ENCODE measurements around the gene PLCG2. TPM values are rescaled to one million over a fixed set of nuclear protein-coding genes. Genes with fewer than 3 reads are reported as not detected.

PLCG2 gene
- polyA plus RNA-seq, 1 experiment, result 0.22 TPM

DNA sequence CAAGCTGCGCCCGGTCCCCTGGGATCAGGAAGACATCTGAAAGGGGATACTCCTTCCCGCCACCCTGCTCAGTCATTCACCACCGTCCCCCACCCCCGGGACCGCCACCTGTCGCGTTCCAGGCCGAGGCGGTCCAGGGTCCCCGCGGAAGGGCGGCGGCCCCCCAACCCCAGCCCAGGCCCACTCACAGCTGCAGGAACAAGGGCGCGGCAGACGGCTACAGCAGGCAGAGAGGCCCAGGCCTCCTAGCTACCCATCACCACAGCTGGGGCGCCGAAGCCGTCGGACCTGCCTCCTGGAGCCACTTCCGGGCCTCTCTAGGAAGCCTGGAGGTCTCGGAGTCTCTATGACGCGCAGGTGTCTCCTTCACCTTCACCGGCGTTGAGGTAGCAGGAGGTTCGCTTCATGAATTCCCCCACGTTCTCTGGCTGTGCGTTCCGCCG, 232.1 kb downstream of the PLCG2 start, which contains the start of gene SDR42E1:
TSS of gene SDR42E1 (minus strand) at position 272 of the 443 bp plus-strand sequence. CDS start 10,612 bp downstream, outside the sequence.
- DNase-seq (ENCODE audit: low read depth), result no peak
- ChIA-PET CTCF (interaction anchor here (1.8 kb wide), 1 partner anchor 14 kb away, joined by 5 read pairs; no protein-coding TSS in a partner anchor), POLR2A (no interaction called here)
- TF ChIP-seq CTCF (IDR thresholded peaks at IDR 0.05; ENCODE audit: insufficient read depth, low read depth, low read length), result no peak
- H3K36me3 ChIP-seq (ENCODE audit: control insufficient read depth, insufficient read depth, low read length), result no peaks in the 10 kb centered on the region
- peak within 1 kb of the TSS; percentile 19 for H3K4me3 ChIP-seq (ENCODE audit: low read depth, low read length)
- no peaks in the 10 kb centered on the region for H3K27me3 ChIP-seq (ENCODE audit: control insufficient read depth, insufficient read depth, low read length)

Other genes starting within 250 kb of the PLCG2 start
- gene SDR42E1, start 232.2 kb downstream of the PLCG2 start, polyA plus RNA-seq (2011; rRNA removed), result 0.44 and 0.80 TPM in 2 replicates